Kidney (tissue), 14 donors: Measurements from ENCODE around the gene SLC4A2. TPM values are rescaled to one million over a fixed set of nuclear protein-coding genes. Genes with fewer than 3 reads are reported as not detected.
"Not testable (repeated sequence)": the region's sequence is repeated elsewhere in the genome, so short reads cannot be mapped to it uniquely, and the experiment has no call there.

Source experiments
- DNase-seq, 5 donors: peaks; one replicate each; pipeline ENCODE4 v3.0.0-alpha.2; 2013 to 2020
- FAIRE-seq: peaks from 2 replicates; lab custom pipeline; 2012; peaks lifted over from hg19 to GRCh38; lab: Jason Lieb, UNC
- H3K27ac ChIP-seq, 2 donors: one replicate each; pipeline ENCODE4 v1.7.0; 2013; ENCODE audit warnings: low read depth in 2 of 2, low read length in 2 of 2, inconsistent platforms in 1 of 2
- H3K27me3 ChIP-seq: one replicate; pipeline ENCODE4 v1.7.1; 2013; ENCODE audit warnings: low read length, inconsistent platforms; ENCODE audit not compliant: control insufficient read depth, insufficient read depth
- H3K36me3 ChIP-seq, 3 donors: one replicate each; pipeline versions ENCODE4 v1.7.0 to v1.7.1; 2013; ENCODE audit warnings: low read length in 3 of 3, control low read depth in 1 of 3, inconsistent platforms in 1 of 3; ENCODE audit not compliant: insufficient read depth in 3 of 3, control insufficient read depth in 2 of 3
- H3K4me1 ChIP-seq, 3 donors: one replicate each; pipeline versions ENCODE4 v1.7.0 to v1.7.1; 2013; ENCODE audit warnings: low read length in 3 of 3, inconsistent platforms in 1 of 3, low read depth in 1 of 3; ENCODE audit not compliant: control insufficient read depth in 2 of 3, insufficient read depth in 2 of 3
- H3K4me3 ChIP-seq, 3 donors: one replicate each; pipeline versions ENCODE4 v1.7.0 to v1.8.1; 2013; ENCODE audit warnings: low read length in 3 of 3, control low read depth in 1 of 3, inconsistent platforms in 1 of 3
- H3K9ac ChIP-seq, 3 donors: one replicate each; pipeline versions ENCODE4 v1.7.0 to v1.7.1; 2013; ENCODE audit warnings: low read length in 3 of 3, control low read depth in 1 of 3, inconsistent platforms in 1 of 3
- H3K9me3 ChIP-seq, 3 donors: one replicate each; pipeline versions ENCODE4 v1.7.0 to v1.7.1; 2013; ENCODE audit warnings: low read length in 3 of 3, control low read depth in 1 of 3, inconsistent platforms in 1 of 3; ENCODE audit not compliant: control insufficient read depth in 2 of 3, insufficient read depth in 1 of 3
- CTCF ChIP-seq: IDR thresholded peaks from 3 replicates; pipeline ENCODE4 v1.5.1; 2012; ENCODE audit warnings: mild to moderate bottlenecking, moderate library complexity, borderline replicate concordance; ENCODE audit not compliant: insufficient read depth; ENCODE audit errors: extremely low read depth
- intact Hi-C: fragments of 100-400 bp; cut with DNase I; formaldehyde crosslinking; loops from one replicate; pipeline ENCODE4 v1.11.1; 2022
- polyA plus RNA-seq: library from polyadenylated mRNA; stranded (reverse); fragments of 350-450 nt; fragmentation: Illumina TruSeq; extraction: RNeasy Lipid Tissue Mini Kit (QIAGEN cat#74804); gene quantifications from one replicate; pipeline ENCODE4 v1.2.3, GENCODE V29; 2014; ENCODE audit warnings: low read depth, low replicate concordance; ENCODE audit not compliant: insufficient read depth
- total RNA-seq: library from RNA; stranded (reverse); fragmentation: NEBNext Ultra II Directional; extraction: Animal tissue kit (Norgen Biotek cat#: 25700); gene quantifications from one replicate; pipeline ENCODE4 v1.2.1, GENCODE V29; 2021
- donor health status: control.
- donor health status: control.
- donor health status: control.
- donor health status: control.
- donor health status: control.
- donor health status: DM: yes; HTN: yes; CAD: no.
- donor health status: Normal renal cell carcinoma (clear cell type).

Gene SLC4A2
- total and polyA plus RNA-seq, 2 donors from 2014 or later: 104 to 150 TPM

DNA sequence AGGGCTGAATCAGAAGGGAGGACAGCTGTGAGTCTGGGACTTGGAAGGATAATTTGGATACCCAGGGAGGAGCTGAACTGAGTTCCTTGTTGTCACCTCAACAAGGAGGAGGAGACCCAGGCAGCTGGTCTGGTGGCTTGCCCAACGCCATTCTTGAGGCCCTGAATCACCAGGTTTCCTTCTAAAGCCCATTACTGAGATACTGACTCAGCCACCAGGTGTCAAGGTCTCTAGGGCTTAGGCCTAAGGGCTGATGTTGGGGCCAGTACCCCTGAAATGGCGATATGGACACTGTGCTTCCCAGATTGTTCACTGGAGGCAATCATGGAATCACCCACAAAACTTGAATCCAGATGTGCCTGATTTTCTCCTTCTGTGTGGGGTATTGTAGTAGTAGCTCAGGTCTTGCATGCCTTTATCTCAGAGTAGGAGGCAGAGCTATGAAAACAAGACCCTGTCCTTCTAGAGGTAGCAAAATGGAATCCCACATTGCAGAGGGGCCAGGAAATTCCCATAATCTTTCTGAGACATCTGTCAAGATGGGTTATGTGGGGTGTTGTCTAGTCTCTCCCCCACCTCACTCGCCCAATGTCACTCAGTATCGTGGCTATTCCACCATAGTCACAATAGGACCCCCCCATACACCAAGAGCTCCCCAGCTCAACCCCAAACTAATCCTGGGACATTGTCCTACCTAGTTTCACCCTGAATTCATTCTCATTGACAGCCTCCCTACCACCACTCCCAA, 33.3 kb upstream of the SLC4A2 start:
- no peak overlapping the region for H3K27ac ChIP-seq
- TF ChIP-seq CTCF: no peak
- intact Hi-C loops: no loop called here
- no peak for DNase-seq
- FAIRE-seq: no peak
- no peak overlapping the region for H3K4me3 ChIP-seq
- no peaks in the 10 kb centered on the region for H3K9me3 ChIP-seq
- H3K4me1 ChIP-seq: no peaks in the 10 kb centered on the region
- no peak overlapping the region for H3K9ac ChIP-seq
- no peaks in the 10 kb centered on the region for H3K27me3 ChIP-seq
- no peaks in the 10 kb centered on the region for H3K36me3 ChIP-seq

- FAIRE-seq, H3K27me3 ChIP-seq, H3K36me3 ChIP-seq, H3K27ac ChIP-seq, intact Hi-C loops, H3K4me1 ChIP-seq, DNase-seq, H3K9me3 ChIP-seq: not testable (repeated sequence)
- H3K9ac ChIP-seq: peak overlapping the region in 1 of 3 donors; percentile 55
- H3K4me3 ChIP-seq: peak overlapping the region in 2 of 3 donors; percentile 82 to 98
Measured at GRCh38 chr7:151026771-151027727, 32.3 kb upstream of the SLC4A2 start.

DNA sequence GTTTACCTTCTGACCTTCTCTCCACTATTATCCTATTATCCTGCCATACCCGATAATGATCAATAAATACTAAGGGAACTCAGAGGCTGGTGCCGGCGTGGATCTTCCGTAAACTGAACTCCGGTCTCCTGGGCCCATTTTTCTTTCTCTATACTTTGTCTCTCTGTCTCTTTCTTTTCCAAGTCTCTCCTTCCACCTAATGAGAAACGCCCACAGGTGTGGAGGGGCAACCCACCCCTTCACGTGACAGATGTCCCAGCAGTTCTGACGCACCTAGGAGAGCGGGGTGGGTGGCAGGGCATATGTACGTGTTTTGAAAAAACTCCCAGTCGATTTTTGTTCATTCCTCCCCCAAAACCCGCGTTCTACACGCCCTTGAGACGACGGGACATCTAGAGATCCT, 31.7 kb upstream of the SLC4A2 start:
- H3K4me1 ChIP-seq, H3K9me3 ChIP-seq, FAIRE-seq, H3K27me3 ChIP-seq, intact Hi-C loops, H3K36me3 ChIP-seq, DNase-seq: not testable (repeated sequence)
- H3K27ac ChIP-seq: peak overlapping the region in 1 of 2 donors; percentile 48
- peak overlapping the region in 2 of 3 donors; percentile 55 to 72 for H3K9ac ChIP-seq
- H3K4me3 ChIP-seq: peak overlapping the region; percentile 76 to 98 (median 82)

- TF ChIP-seq CTCF: peak; percentile 51
- Histone ChIP-seq H3K4me1 (no peaks in the 10 kb centered on the region), H3K4me3 (peak within 1 kb of the TSS; percentile 83 to 98 (median 94)), H3K9me3 (no peaks in the 10 kb centered on the region), H3K27ac (peak within 1 kb of the TSS; percentile 81 to 82), H3K9ac (peak within 1 kb of the TSS; percentile 54 to 82 (median 72)), H3K36me3 (no peaks in the 10 kb centered on the region), H3K27me3 (no peaks in the 10 kb centered on the region)
- DNase-seq (peak; percentile 99 to 100 (median 99)), FAIRE-seq (peak; percentile 91)
- intact Hi-C loops: no loop called here
Measured at GRCh38 chr7:151028131-151028947, 31.1 kb upstream of the SLC4A2 start, which contains the start of gene ABCB8. Gene ABCB8, plus strand, starts transcription at chr7:151028450. Its CDS starts 66 bp downstream, at chr7:151028516.
